ENCODE results near the gene HLA-B. TPM values are rescaled to one million over a fixed set of nuclear protein-coding genes. Genes with fewer than 3 reads are reported as not detected.

Gene HLA-B
- total RNA-seq, 1 experiment from 2014 or later: 124 TPM

DNA sequence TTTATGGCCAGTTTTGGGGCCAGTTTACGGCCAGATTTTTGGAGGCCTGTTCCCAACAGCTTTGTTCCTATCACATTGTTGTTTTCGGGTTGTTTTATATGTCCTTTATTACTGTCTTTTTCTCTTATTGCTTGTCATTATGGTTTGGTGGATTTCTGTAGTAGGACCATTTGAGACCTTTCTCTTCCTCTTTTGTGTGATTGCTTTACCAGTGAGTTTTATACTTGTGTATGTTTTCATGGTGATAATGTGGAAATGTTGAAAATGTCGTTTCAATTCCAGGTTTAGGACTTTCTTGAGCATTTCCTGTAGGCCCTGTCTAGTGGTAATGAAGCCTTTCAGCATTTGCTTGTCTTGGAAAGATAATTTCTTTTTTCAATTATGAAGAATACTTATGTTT, 17.8 kb downstream of the HLA-B start:
- Mint-ChIP-seq H3K4me3 (no peak overlapping the region), H3K27ac (no peak overlapping the region), H3K4me1 (no peaks in the 10 kb centered on the region), H3K27me3 (ENCODE audit: low read depth) (peaks cover 33% of the 10 kb centered on the region), H3K9me3 (peaks cover 74% of the 10 kb centered on the region), H3K36me3 (peaks cover 55% of the 10 kb centered on the region)
- DNase-seq (ENCODE audit: low spot score) (no peak), ATAC-seq (no peak)
- ChIA-PET CTCF (interaction anchor here (1.0 kb wide), 1 partner anchor 28 kb away, joined by 4 read pairs; no protein-coding TSS in a partner anchor), POLR2A (no interaction called here)
- TF ChIP-seq ZSCAN18 (CRISPR knock-in tag; IDR thresholded peaks at IDR 0.05) (no peak), ZBTB21 (CRISPR knock-in tag; IDR thresholded peaks at IDR 0.05; ENCODE audit: borderline replicate concordance) (no peak), E2F5 (CRISPR knock-in tag; IDR thresholded peaks at IDR 0.05) (no peak), SOX15 (CRISPR knock-in tag; IDR thresholded peaks at IDR 0.05) (no peak), ZNF121 (CRISPR knock-in tag; IDR thresholded peaks at IDR 0.05) (no peak), MAX (CRISPR knock-in tag; IDR thresholded peaks at IDR 0.05) (no peak), GRHL2 (CRISPR knock-in tag; IDR thresholded peaks at IDR 0.05; ENCODE audit: insufficient replicate concordance, severe bottlenecking) (no peak), ELF4 (CRISPR knock-in tag; IDR thresholded peaks at IDR 0.05; ENCODE audit: low read depth) (no peak), NR1H2 (CRISPR knock-in tag; IDR thresholded peaks at IDR 0.05) (no peak), SP1 (CRISPR knock-in tag; conservative IDR thresholded peaks at IDR 0.05) (no peak), AFF4 (CRISPR knock-in tag; IDR thresholded peaks at IDR 0.05; ENCODE audit: borderline replicate concordance) (no peak)
- TF ChIP-seq, protein P1, sequence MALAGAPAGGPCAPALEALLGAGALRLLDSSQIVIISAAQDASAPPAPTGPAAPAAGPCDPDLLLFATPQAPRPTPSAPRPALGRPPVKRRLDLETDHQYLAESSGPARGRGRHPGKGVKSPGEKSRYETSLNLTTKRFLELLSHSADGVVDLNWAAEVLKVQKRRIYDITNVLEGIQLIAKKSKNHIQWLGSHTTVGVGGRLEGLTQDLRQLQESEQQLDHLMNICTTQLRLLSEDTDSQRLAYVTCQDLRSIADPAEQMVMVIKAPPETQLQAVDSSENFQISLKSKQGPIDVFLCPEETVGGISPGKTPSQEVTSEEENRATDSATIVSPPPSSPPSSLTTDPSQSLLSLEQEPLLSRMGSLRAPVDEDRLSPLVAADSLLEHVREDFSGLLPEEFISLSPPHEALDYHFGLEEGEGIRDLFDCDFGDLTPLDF (CRISPR knock-in tag; IDR thresholded peaks at IDR 0.05): no peak

- H3K9me3 Mint-ChIP-seq: peaks cover 91% of the 10 kb centered on the region
- H3K36me3 Mint-ChIP-seq: peaks cover 55% of the 10 kb centered on the region
- H3K4me1 Mint-ChIP-seq: no peaks in the 10 kb centered on the region
- H3K4me3 Mint-ChIP-seq: no peak overlapping the region
- DNase-seq (ENCODE audit: low spot score): no peak
- ATAC-seq: no peak
- peaks cover 38% of the 10 kb centered on the region for H3K27me3 Mint-ChIP-seq (ENCODE audit: low read depth)
- H3K27ac Mint-ChIP-seq: 0 out of 2 replicates have a peak overlapping the region, but pooled peaks have one; percentile 69
- ChIA-PET CTCF (no interaction called here), POLR2A (no interaction called here)
- no peak for TF ChIP-seq ZNF232 (CRISPR knock-in tag; IDR thresholded peaks at IDR 0.05)
- TF ChIP-seq, protein P2, sequence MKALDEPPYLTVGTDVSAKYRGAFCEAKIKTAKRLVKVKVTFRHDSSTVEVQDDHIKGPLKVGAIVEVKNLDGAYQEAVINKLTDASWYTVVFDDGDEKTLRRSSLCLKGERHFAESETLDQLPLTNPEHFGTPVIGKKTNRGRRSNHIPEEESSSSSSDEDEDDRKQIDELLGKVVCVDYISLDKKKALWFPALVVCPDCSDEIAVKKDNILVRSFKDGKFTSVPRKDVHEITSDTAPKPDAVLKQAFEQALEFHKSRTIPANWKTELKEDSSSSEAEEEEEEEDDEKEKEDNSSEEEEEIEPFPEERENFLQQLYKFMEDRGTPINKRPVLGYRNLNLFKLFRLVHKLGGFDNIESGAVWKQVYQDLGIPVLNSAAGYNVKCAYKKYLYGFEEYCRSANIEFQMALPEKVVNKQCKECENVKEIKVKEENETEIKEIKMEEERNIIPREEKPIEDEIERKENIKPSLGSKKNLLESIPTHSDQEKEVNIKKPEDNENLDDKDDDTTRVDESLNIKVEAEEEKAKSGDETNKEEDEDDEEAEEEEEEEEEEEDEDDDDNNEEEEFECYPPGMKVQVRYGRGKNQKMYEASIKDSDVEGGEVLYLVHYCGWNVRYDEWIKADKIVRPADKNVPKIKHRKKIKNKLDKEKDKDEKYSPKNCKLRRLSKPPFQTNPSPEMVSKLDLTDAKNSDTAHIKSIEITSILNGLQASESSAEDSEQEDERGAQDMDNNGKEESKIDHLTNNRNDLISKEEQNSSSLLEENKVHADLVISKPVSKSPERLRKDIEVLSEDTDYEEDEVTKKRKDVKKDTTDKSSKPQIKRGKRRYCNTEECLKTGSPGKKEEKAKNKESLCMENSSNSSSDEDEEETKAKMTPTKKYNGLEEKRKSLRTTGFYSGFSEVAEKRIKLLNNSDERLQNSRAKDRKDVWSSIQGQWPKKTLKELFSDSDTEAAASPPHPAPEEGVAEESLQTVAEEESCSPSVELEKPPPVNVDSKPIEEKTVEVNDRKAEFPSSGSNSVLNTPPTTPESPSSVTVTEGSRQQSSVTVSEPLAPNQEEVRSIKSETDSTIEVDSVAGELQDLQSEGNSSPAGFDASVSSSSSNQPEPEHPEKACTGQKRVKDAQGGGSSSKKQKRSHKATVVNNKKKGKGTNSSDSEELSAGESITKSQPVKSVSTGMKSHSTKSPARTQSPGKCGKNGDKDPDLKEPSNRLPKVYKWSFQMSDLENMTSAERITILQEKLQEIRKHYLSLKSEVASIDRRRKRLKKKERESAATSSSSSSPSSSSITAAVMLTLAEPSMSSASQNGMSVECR (CRISPR knock-in tag; IDR thresholded peaks at IDR 0.05; ENCODE audit: borderline replicate concordance): no peak
- TF ChIP-seq, protein P3, sequence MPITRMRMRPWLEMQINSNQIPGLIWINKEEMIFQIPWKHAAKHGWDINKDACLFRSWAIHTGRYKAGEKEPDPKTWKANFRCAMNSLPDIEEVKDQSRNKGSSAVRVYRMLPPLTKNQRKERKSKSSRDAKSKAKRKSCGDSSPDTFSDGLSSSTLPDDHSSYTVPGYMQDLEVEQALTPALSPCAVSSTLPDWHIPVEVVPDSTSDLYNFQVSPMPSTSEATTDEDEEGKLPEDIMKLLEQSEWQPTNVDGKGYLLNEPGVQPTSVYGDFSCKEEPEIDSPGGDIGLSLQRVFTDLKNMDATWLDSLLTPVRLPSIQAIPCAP (CRISPR knock-in tag; IDR thresholded peaks at IDR 0.05): no peak
- TF ChIP-seq ZSCAN18 (CRISPR knock-in tag; IDR thresholded peaks at IDR 0.05): no peak
- TF ChIP-seq PREB (CRISPR knock-in tag; IDR thresholded peaks at IDR 0.05; ENCODE audit: borderline replicate concordance): no peak
- TF ChIP-seq ELF4 (CRISPR knock-in tag; IDR thresholded peaks at IDR 0.05; ENCODE audit: low read depth): no peak
- TF ChIP-seq NR2C2 (CRISPR knock-in tag; IDR thresholded peaks at IDR 0.05): no peak
- no peak for TF ChIP-seq ZNF671 (CRISPR knock-in tag; IDR thresholded peaks at IDR 0.05)
Observed at GRCh38 chr6:31336896-31337496, 20.0 kb downstream of the HLA-B start.
